Right renal pelvis (tissue), 4 donors: ENCODE measurements around the gene GRID2. TPM values are rescaled to one million over a fixed set of nuclear protein-coding genes. Genes with fewer than 3 reads are reported as not detected.

Experiments
- DNase-seq, 4 donors: peaks; one replicate each; pipeline ENCODE4 v3.0.0-alpha.2; 2013; ENCODE audit warnings: low read depth in 4 of 4, low spot score in 3 of 4, missing footprints in 1 of 4
- polyA plus RNA-seq, 4 donors: library from polyadenylated mRNA; unstranded; fragments of 120-200 nt; gene quantifications; one replicate each; pipeline ENCODE4 v1.2.1, GENCODE V29; 2013; ENCODE audit not compliant: insufficient read length in 4 of 4

GRID2 gene
- polyA plus RNA-seq, 4 donors: 2.6 to 7.4 (median 5.5) TPM

GRCh38 chr4:93710101-93710846 lies 1406.5 kb downstream of the GRID2 start:
- no peak for DNase-seq

DNA sequence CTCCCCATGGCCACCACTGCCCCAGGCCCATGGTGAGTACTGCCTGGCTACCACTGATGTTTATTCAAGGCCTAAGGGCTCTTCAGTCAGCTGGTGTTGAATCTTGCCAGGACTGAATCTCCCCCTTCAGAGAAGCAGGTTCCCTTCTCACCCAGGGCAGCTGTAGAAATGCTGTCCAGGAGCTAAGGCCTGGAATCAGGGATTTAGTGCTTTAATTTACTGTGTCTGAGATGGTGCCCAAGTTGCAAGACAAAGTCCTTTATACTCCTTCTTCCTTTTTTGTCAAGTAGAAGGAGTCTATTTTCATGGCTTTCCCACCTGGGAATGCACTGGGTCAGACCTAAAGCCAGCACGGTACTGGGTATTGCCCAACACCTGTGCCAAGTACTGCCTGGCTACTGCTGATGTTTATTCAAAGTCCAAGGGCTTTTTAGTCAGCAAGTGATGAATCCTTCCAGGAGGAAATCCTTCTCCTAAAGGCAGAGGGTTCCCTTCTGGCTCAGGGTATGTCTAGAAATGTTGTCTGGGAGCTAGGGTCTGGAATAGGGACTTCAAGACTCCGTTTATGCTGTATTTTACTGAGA lies 1407.2 kb downstream of the GRID2 start:
- no peak for DNase-seq

GRCh38 chr4:93718233-93718632 lies 1414.5 kb downstream of the GRID2 start:
- no peak for DNase-seq

GRCh38 chr4:93719552-93719951 lies 1415.8 kb downstream of the GRID2 start:
- DNase-seq: no peak

GRCh38 chr4:93722446-93722845 lies 1418.7 kb downstream of the GRID2 start:
- DNase-seq: no peak

- no peak for DNase-seq
Measured at GRCh38 chr4:93730251-93730650, 1426.5 kb downstream of the GRID2 start.

GRCh38 chr4:93730760-93731159 lies 1427.0 kb downstream of the GRID2 start:
- DNase-seq: no peak

DNA sequence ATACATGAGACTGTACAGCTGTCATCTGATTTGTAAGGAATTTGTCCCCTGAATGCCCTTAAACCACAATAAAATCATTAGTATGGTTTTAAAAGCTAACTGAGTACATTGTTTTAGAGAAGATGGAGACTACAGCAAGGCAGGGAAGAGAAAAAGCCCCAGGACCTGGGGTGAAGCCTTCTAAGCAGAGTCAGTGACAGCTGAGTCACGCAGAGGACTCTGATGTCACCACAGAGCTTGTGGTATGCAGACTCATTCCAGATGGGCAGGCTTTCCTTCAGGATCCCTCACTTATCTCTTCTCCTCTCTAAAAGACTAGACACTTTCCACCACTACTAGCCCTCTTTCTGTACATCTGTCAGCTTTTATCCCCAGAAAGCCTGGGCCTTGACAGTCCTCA lies 1427.7 kb downstream of the GRID2 start:
- DNase-seq: no peak

GRCh38 chr4:93732509-93732908 lies 1428.7 kb downstream of the GRID2 start:
- DNase-seq: no peak

GRCh38 chr4:93740890-93741289 lies 1437.1 kb downstream of the GRID2 start:
- DNase-seq: no peak

- DNase-seq: no peak
Measured at GRCh38 chr4:93743022-93743421, 1439.3 kb downstream of the GRID2 start.

DNA sequence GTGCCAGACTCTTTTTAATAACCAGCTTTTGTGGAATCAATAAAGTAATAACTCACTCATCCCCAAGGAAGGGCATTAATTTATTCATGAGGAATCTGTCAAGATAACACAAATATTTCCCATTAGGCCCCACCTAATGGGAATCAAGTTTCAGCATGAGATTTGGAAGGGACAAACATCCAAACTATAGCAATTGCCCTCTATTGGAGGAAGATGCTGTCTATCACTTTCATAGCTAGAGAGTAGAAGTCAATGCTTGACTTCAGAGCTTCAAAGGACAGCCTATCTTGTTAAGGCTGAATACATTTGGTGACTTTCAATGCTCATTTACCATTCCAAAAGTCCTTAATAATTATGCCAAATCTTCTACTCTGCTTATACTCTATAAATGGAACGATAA lies 1439.9 kb downstream of the GRID2 start:
- DNase-seq: no peak

DNA sequence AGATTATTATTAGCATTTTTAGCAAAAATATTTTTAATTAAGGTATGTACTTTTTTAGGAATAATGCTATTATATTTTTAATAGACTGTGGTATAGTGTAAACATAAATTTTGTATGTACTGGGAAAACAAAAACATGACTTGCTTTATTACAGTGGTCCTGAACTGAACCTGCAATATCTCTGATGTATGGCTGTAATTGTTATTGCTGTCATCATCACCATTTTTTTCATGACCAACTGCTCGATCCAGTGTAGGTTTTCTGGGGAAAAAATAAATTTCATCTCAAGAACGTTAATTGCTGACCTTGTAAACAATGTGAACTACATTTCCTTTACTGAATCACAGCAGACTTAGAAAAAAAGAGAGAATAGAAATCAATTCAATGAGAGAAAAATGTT lies 1441.2 kb downstream of the GRID2 start:
- DNase-seq: no peak

GRCh38 chr4:93746031-93746430 lies 1442.3 kb downstream of the GRID2 start:
- no peak for DNase-seq

DNA sequence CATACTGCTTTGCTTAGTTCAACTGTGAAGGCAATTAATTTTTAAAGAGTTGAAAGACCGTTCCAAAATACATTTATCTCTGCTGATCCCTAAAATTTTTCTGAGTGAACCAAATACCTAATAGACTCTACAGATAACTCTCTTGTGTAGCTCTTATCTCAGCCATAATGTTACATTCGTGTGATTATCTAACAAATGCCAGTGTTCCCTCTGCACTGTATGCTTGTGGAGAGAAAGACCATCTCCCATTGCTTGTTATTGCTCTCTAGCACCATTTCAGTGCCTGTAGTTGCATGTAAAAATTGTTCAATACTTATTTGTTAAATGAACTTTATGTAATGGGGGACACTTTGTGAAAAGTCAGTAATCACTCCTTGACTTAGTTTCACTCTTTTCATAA lies 1443.5 kb downstream of the GRID2 start:
- no peak for DNase-seq

- no peak for DNase-seq
Measured at GRCh38 chr4:93748373-93749291, 1444.9 kb downstream of the GRID2 start.

GRCh38 chr4:93749292-93749761 lies 1445.6 kb downstream of the GRID2 start:
- no peak for DNase-seq

- DNase-seq: no peak
Measured at GRCh38 chr4:93751411-93751810, 1447.6 kb downstream of the GRID2 start.

GRCh38 chr4:93756101-93756500 lies 1452.3 kb downstream of the GRID2 start:
- no peak for DNase-seq

DNA sequence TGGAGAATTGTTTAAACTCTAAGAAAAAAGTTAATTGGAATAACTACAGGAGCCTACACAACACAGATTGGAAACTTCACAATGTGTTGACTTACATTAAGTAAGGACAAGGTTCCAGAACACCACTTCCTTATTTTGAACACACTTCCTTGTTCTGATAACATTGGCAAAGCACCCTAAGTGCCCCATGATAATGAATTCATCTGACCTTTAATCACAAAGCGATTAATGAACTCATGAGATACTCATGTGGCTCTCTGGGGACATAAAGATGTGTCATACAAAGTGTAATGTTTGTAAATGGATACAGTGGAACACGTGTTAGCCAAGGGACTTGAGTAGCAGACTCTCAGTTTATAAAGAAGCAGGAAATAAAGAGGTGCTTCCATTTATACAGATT lies 1455.7 kb downstream of the GRID2 start:
- no peak for DNase-seq

DNA sequence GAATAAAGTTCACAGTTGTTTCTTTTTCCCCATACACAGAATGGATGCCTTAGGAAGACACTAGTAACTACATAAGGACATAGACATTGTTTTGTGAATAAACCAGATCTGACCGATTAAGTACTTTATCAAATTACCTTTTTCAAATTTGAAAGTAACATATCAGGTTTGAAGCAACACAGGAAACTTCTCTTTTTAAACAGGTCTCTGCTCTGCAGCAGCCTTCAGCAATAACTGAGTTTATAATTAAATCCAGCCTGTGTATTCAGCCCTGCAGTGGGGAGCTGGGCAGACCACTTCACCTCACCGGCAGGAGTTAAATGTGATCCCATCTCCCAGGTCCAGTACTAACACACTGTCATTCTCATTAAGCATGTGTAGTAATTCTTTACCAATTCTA lies 1456.5 kb downstream of the GRID2 start:
- DNase-seq: no peak
